Measurements from ENCODE around the gene CCHCR1.
A peak's percentile ranks its signal among the peaks of the same experiment; 100 is the strongest.
"Not testable (repeated sequence)": the region's sequence is repeated elsewhere in the genome, so short reads cannot be mapped to it uniquely, and the experiment has no call there.

CCHCR1 gene

GRCh38 chr6:31157513-31158139 lies at the start of gene CCHCR1:
Gene CCHCR1, minus strand, starts transcription at chr6:31157802. Its CDS starts 202 bp downstream, at chr6:31157600.
- no peak for DNase-seq

GRCh38 chr6:31205638-31206037 lies 48.0 kb upstream of the CCHCR1 start:
- no peak for DNase-seq

GRCh38 chr6:31204751-31205145 lies 47.1 kb upstream of the CCHCR1 start:
- no peak for DNase-seq

- DNase-seq, result peak; percentile 49
These were observed 45.9 kb upstream of the CCHCR1 start for GRCh38 chr6:31203345-31203979.

- DNase-seq, result no peak
These were observed 44.9 kb upstream of the CCHCR1 start for GRCh38 chr6:31202259-31203166.

GRCh38 chr6:31199105-31199452 lies 41.5 kb upstream of the CCHCR1 start:
- DNase-seq, result not testable (repeated sequence)

- DNase-seq, result peak; percentile 84
These were observed 40.1 kb upstream of the CCHCR1 start for GRCh38 chr6:31197559-31198305.

- DNase-seq, result not testable (repeated sequence)
These were observed 38.8 kb upstream of the CCHCR1 start for GRCh38 chr6:31196251-31197022.

- DNase-seq, result not testable (repeated sequence)
These were observed 37.8 kb upstream of the CCHCR1 start for GRCh38 chr6:31195308-31195979.

GRCh38 chr6:31194061-31194834 lies 36.6 kb upstream of the CCHCR1 start:
- no peak for DNase-seq

- no peak for DNase-seq
These were observed 35.6 kb upstream of the CCHCR1 start for GRCh38 chr6:31193206-31193605.

- DNase-seq, result peak; percentile 47
These were observed 35.0 kb upstream of the CCHCR1 start for GRCh38 chr6:31192431-31193105.

GRCh38 chr6:31190488-31190887 lies 32.9 kb upstream of the CCHCR1 start:
- no peak for DNase-seq

GRCh38 chr6:31189223-31189622 lies 31.6 kb upstream of the CCHCR1 start:
- DNase-seq, result not testable (repeated sequence)

GRCh38 chr6:31187780-31188194 lies 30.2 kb upstream of the CCHCR1 start:
- no peak for DNase-seq

GRCh38 chr6:31186052-31186734 lies 28.6 kb upstream of the CCHCR1 start:
- DNase-seq, result no peak

GRCh38 chr6:31185695-31186051 lies 28.1 kb upstream of the CCHCR1 start:
- DNase-seq, result not testable (repeated sequence)

- not testable (repeated sequence) for DNase-seq
These were observed 26.3 kb upstream of the CCHCR1 start for GRCh38 chr6:31183859-31184258.

GRCh38 chr6:31183287-31183686 lies 25.7 kb upstream of the CCHCR1 start:
- DNase-seq, result not testable (repeated sequence)

- DNase-seq, result no peak
These were observed 22.9 kb upstream of the CCHCR1 start for GRCh38 chr6:31180500-31180899.

Data from stimulated activated CD4-positive, alpha-beta T cell treated with anti-CD3 and anti-CD28 coated beads, Interleukin-12 subunit alpha, Interleukin-12 subunit beta, amount 100 ng/mL, for 4 hours (primary cell).